HEK293T (cell line): ENCODE data around the gene DNAH10.

Source experiments
- CTCF ChIA-PET: fragments of 350-600 bp; formaldehyde crosslinking; extraction: SDS; loops from one replicate; lab custom pipeline; 2021; ENCODE audit warnings: antibody characterized with exemption, inconsistent platforms; lab: Yijun Ruan, JAX
- POLR2A ChIA-PET: fragments of 350-600 bp; formaldehyde crosslinking; extraction: SDS; loops from one replicate; lab custom pipeline; 2020; ENCODE audit warnings: antibody characterized with exemption, inconsistent platforms; lab: Yijun Ruan, JAX
- DNase-seq: peaks from one replicate; pipeline ENCODE4 v3.0.0; 2012; ENCODE audit warnings: mixed read lengths; ENCODE audit errors: extremely low spot score
- ARNT ChIP-seq: fragments of 450-650 bp; IDR thresholded peaks from 2 replicates; pipeline ENCODE4 v1.6.1; 2017; ENCODE audit warnings: mild to moderate bottlenecking
- BHLHE40 ChIP-seq: fragments of 450-650 bp; IDR thresholded peaks from 2 replicates; pipeline ENCODE4 v1.6.1; 2016; ENCODE audit warnings: mild to moderate bottlenecking, moderate library complexity, borderline replicate concordance
- CTBP1 ChIP-seq: fragments of 450-650 bp; IDR thresholded peaks from 2 replicates; pipeline ENCODE4 v1.6.1; 2016; ENCODE audit warnings: borderline replicate concordance
- ELF4 ChIP-seq: fragments of 450-650 bp; IDR thresholded peaks from 2 replicates; pipeline ENCODE4 v1.6.1; 2017; ENCODE audit warnings: antibody characterized with exemption
- FOXA1 ChIP-seq: fragments of 450-650 bp; IDR thresholded peaks from 2 replicates; pipeline ENCODE4 v1.6.1; 2016; ENCODE audit warnings: mild to moderate bottlenecking
- FOXK2 ChIP-seq: fragments of 450-650 bp; IDR thresholded peaks from 2 replicates; pipeline ENCODE4 v1.6.1; 2016; ENCODE audit warnings: mild to moderate bottlenecking
- FOXM1 ChIP-seq: fragments of 450-650 bp; IDR thresholded peaks from 2 replicates; pipeline ENCODE4 v1.6.1; 2017; ENCODE audit warnings: mild to moderate bottlenecking, borderline replicate concordance
- HDGF ChIP-seq: fragments of 450-650 bp; IDR thresholded peaks from 2 replicates; pipeline ENCODE4 v1.6.1; 2017; ENCODE audit warnings: antibody characterized with exemption, borderline replicate concordance
- L3MBTL2 ChIP-seq: fragments of 450-650 bp; conservative IDR thresholded peaks from 2 replicates; pipeline ENCODE4 v1.6.1; 2016; ENCODE audit warnings: mild to moderate bottlenecking
- LEF1 ChIP-seq: fragments of 450-650 bp; IDR thresholded peaks from 2 replicates; pipeline ENCODE4 v1.6.1; 2017; ENCODE audit warnings: mild to moderate bottlenecking, borderline replicate concordance
- NFRKB ChIP-seq: fragments of 450-650 bp; IDR thresholded peaks from 2 replicates; pipeline ENCODE4 v1.6.1; 2016; ENCODE audit warnings: mild to moderate bottlenecking, moderate library complexity
- PKNOX1 ChIP-seq: fragments of 450-650 bp; IDR thresholded peaks from 2 replicates; pipeline ENCODE4 v1.6.1; 2016
- SP1 ChIP-seq: fragments of 450-650 bp; IDR thresholded peaks from 2 replicates; pipeline ENCODE4 v1.6.1; 2017
- SUZ12 ChIP-seq: fragments of 450-650 bp; IDR thresholded peaks from 2 replicates; pipeline ENCODE4 v1.6.1; 2016; ENCODE audit warnings: mild to moderate bottlenecking
- TARDBP ChIP-seq: fragments of 450-650 bp; IDR thresholded peaks from 2 replicates; pipeline ENCODE4 v1.6.1; 2016
- ZNF384 ChIP-seq: fragments of 450-650 bp; IDR thresholded peaks from 2 replicates; pipeline ENCODE4 v1.6.1; 2016

The DNAH10 gene

GRCh38 chr12:123879691-123880090, 117.6 kb downstream of the DNAH10 start:
- no peak for TF ChIP-seq ARNT
- no peak for TF ChIP-seq LEF1
- TF ChIP-seq SP1: no peak
- no peak for TF ChIP-seq SUZ12
- no peak for TF ChIP-seq TARDBP
- TF ChIP-seq FOXM1: no peak
- no peak for TF ChIP-seq ELF4
- TF ChIP-seq HDGF: no peak
- TF ChIP-seq PKNOX1: no peak
- no peak for TF ChIP-seq NFRKB
- ChIA-PET CTCF (interaction anchor here (0.6 kb wide), 1 partner anchor 40 kb away, joined by 3 read pairs; no protein-coding TSS in a partner anchor), POLR2A (no interaction called here)
- no peak for DNase-seq

GRCh38 chr12:123882161-123882705, 120.1 kb downstream of the DNAH10 start:
- CTCF ChIA-PET: no interaction called here
- no peak for DNase-seq
- POLR2A ChIA-PET: no interaction called here
- TF ChIP-seq TARDBP (no peak), SP1 (no peak), SUZ12 (no peak)

- ChIA-PET CTCF (no interaction called here), POLR2A (no interaction called here)
- TF ChIP-seq FOXM1: no peak
- TF ChIP-seq CTBP1: no peak
- no peak for TF ChIP-seq HDGF
- TF ChIP-seq NFRKB: no peak
- no peak for TF ChIP-seq PKNOX1
- no peak for TF ChIP-seq SUZ12
- no peak for TF ChIP-seq ZNF384
- no peak for TF ChIP-seq TARDBP
- no peak for TF ChIP-seq ELF4
- no peak for TF ChIP-seq LEF1
- TF ChIP-seq ARNT: no peak
- no peak for TF ChIP-seq L3MBTL2
- no peak for TF ChIP-seq FOXK2
- no peak for DNase-seq
Measured at GRCh38 chr12:123886258-123886657, 124.2 kb downstream of the DNAH10 start.

- TF ChIP-seq SP1: no peak
- no peak for TF ChIP-seq LEF1
- no peak for DNase-seq
- POLR2A ChIA-PET: interaction anchor here (0.6 kb wide), 1 partner anchor 380 kb away, joined by 3 read pairs; no protein-coding TSS in a partner anchor
- CTCF ChIA-PET: interaction anchor here (0.6 to 0.7 kb wide), 2 partner anchors 90 to 532 kb away, joined by 6 to 7 read pairs; no protein-coding TSS in a partner anchor
Measured at GRCh38 chr12:123886931-123887582, 125.0 kb downstream of the DNAH10 start.

- TF ChIP-seq ARNT (no peak), ZNF384 (no peak), CTBP1 (no peak), FOXA1 (no peak), BHLHE40 (no peak), PKNOX1 (no peak), NFRKB (no peak), SP1 (no peak), TARDBP (no peak), FOXM1 (no peak), LEF1 (no peak), ELF4 (no peak), HDGF (no peak), SUZ12 (no peak), L3MBTL2 (no peak)
- ChIA-PET POLR2A (no interaction called here), CTCF (no interaction called here)
- no peak for DNase-seq
Measured at GRCh38 chr12:123888989-123889388, 126.9 kb downstream of the DNAH10 start.

- CTCF ChIA-PET: no interaction called here
- POLR2A ChIA-PET: no interaction called here
- DNase-seq: no peak
- TF ChIP-seq HDGF (no peak), TARDBP (no peak), FOXM1 (no peak)
Measured at GRCh38 chr12:123889848-123890535, 127.9 kb downstream of the DNAH10 start.
